Lung (tissue), 12 donors: Measurements from ENCODE around the gene SFXN5. TPM values are rescaled to one million over a fixed set of nuclear protein-coding genes. Genes with fewer than 3 reads are reported as not detected.

ENCODE experiments used
- ATAC-seq: fragments of 200-7000 bp; cut with Tn5 transposase; one replicate; pipeline ENCODE4 v1.9.1; 2020; ENCODE audit warnings: moderate number of reproducible peaks; ENCODE audit not compliant: insufficient read depth, low FRiP score
- DNase-seq, 3 donors: peaks; one replicate each; pipeline ENCODE4 v3.0.0-alpha.2; 2013 to 2017
- H3K27ac ChIP-seq, 2 donors: one replicate each; pipeline ENCODE4 v1.5.1; 2013; ENCODE audit warnings: mild to moderate bottlenecking in 2 of 2, moderate library complexity in 2 of 2, control low read depth in 1 of 2, inconsistent platforms in 1 of 2, low read depth in 1 of 2, low read length in 1 of 2
- H3K27me3 ChIP-seq, 3 donors: one replicate each; pipeline ENCODE4 v1.5.1; 2013; ENCODE audit warnings: low read length in 2 of 3; ENCODE audit not compliant: control insufficient read depth in 3 of 3, insufficient read depth in 3 of 3
- H3K36me3 ChIP-seq, 4 donors: one replicate each; pipeline ENCODE4 v1.5.1; 2013; ENCODE audit warnings: low read length in 4 of 4, mild to moderate bottlenecking in 1 of 4, moderate library complexity in 1 of 4; ENCODE audit not compliant: control insufficient read depth in 4 of 4, insufficient read depth in 4 of 4
- H3K4me1 ChIP-seq, 5 donors: one replicate each; pipeline ENCODE4 v1.5.1; 2013; ENCODE audit warnings: low read length in 5 of 5, mild to moderate bottlenecking in 2 of 5, moderate library complexity in 1 of 5; ENCODE audit not compliant: control insufficient read depth in 5 of 5, insufficient read depth in 5 of 5
- H3K4me3 ChIP-seq: one replicate; pipeline ENCODE4 v1.5.1; 2013; ENCODE audit warnings: mild to moderate bottlenecking, control low read depth, moderate library complexity
- H3K9ac ChIP-seq, 2 donors: one replicate each; pipeline ENCODE4 v1.5.1; 2013; ENCODE audit warnings: low read length in 2 of 2, control low read depth in 1 of 2; ENCODE audit not compliant: insufficient read depth in 1 of 2
- H3K9me3 ChIP-seq, 4 donors: one replicate each; pipeline ENCODE4 v1.5.1; 2013; ENCODE audit warnings: low read length in 3 of 4, mild to moderate bottlenecking in 1 of 4, moderate library complexity in 1 of 4; ENCODE audit not compliant: control insufficient read depth in 4 of 4, insufficient read depth in 3 of 4
- CTCF ChIP-seq: IDR thresholded peaks from 2 replicates; pipeline ENCODE4 v1.5.1; 2012; ENCODE audit warnings: mild to moderate bottlenecking; ENCODE audit errors: control extremely low read depth, extremely low read depth
- WGBS, 2 donors: extraction: QIAGEN DNeasy Blood & Tissue Kit; methylation state at CpG; one replicate each; pipeline ENCODE4 v1.1.7; 2013; 5-methylcytosine and 5-hydroxymethylcytosine counted together
- polyA plus RNA-seq, 2 donors: library from polyadenylated mRNA; stranded (reverse); fragments of 200-250 nt; gene quantifications; one replicate each; pipeline ENCODE4 v1.2.1, GENCODE V29; 2013
- total RNA-seq, 2 donors: library from RNA; depleted of rRNA in 1 of 2; stranded (reverse); fragments of >200 nt in 1 of 2; gene quantifications; one replicate each; pipeline ENCODE4 v1.2.1, GENCODE V29; 2014 to 2021
- donor health status: control.
- donor health status: control.
- donor health status: Bipolar disorder and iron deficiency.
- donor health status: healthy.
- donor health status: DM: yes; HTN: yes; CAD: no.

Gene SFXN5
- total and polyA plus RNA-seq, 4 donors: 8.3 to 15.6 (median 9.6) TPM

- Histone ChIP-seq H3K4me3 (no peak overlapping the region), H3K9ac (no peak overlapping the region), H3K27ac (no peak overlapping the region), H3K9me3 (no peaks in the 10 kb centered on the region), H3K27me3 (no peaks in the 10 kb centered on the region), H3K36me3 (no peaks in the 10 kb centered on the region), H3K4me1 (no peaks in the 10 kb centered on the region)
- DNase-seq (no peak), ATAC-seq (no peak)
- WGBS, 2 donors: 87 to 92% methylated on average over 5 of the region's 5 CpGs
- TF ChIP-seq CTCF: no peak
These were observed 28.2 kb downstream of the SFXN5 start for GRCh38 chr2:73043276-73043675.

GRCh38 chr2:73037947-73038585, 33.4 kb downstream of the SFXN5 start:
- H3K27ac ChIP-seq: no peak overlapping the region
- no peak overlapping the region for H3K4me3 ChIP-seq
- WGBS, 2 donors: 90 to 91% methylated on average over 6 of the region's 6 CpGs

GRCh38 chr2:73036766-73037165, 34.7 kb downstream of the SFXN5 start:
- DNase-seq (no peak), ATAC-seq (no peak)
- H3K27me3 ChIP-seq: no peaks in the 10 kb centered on the region
- no peaks in the 10 kb centered on the region for H3K9me3 ChIP-seq
- no peak overlapping the region for H3K9ac ChIP-seq
- no peak overlapping the region for H3K27ac ChIP-seq
- no peak for TF ChIP-seq CTCF
- WGBS, 2 donors: 82 to 93% methylated on average over 11 of the region's 11 CpGs
- peaks cover 0 to 2% (median 0%) of the 10 kb centered on the region in 4 donors for H3K36me3 ChIP-seq
- H3K4me1 ChIP-seq: no peaks in the 10 kb centered on the region
- H3K4me3 ChIP-seq: no peak overlapping the region

More at GRCh38 chr2:73037947-73038585, 33.4 kb downstream of the SFXN5 start:
- H3K9me3 ChIP-seq: no peaks in the 10 kb centered on the region
- peaks cover 0 to 2% (median 0%) of the 10 kb centered on the region in 4 donors for H3K36me3 ChIP-seq
- ATAC-seq (no peak), DNase-seq (no peak)
- no peaks in the 10 kb centered on the region for H3K4me1 ChIP-seq
- no peaks in the 10 kb centered on the region for H3K27me3 ChIP-seq
- TF ChIP-seq CTCF: no peak
- H3K9ac ChIP-seq: no peak overlapping the region
